HG03095 (cell line): Measurements from ENCODE around the gene LYPD6B.
A peak's percentile ranks its signal among the peaks of the same experiment; 100 is the strongest.

Experiments used
- ATAC-seq: cut with Tn5 transposase; IDR thresholded peaks from one replicate; pipeline ENCODE4 v1.9.1; 2021; ENCODE audit warnings: moderate library complexity; ENCODE audit not compliant: unreplicated experiment

Gene LYPD6B, protein sequence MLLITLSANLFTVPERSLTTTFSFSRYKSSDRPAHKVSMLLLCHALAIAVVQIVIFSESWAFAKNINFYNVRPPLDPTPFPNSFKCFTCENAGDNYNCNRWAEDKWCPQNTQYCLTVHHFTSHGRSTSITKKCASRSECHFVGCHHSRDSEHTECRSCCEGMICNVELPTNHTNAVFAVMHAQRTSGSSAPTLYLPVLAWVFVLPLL

DNA sequence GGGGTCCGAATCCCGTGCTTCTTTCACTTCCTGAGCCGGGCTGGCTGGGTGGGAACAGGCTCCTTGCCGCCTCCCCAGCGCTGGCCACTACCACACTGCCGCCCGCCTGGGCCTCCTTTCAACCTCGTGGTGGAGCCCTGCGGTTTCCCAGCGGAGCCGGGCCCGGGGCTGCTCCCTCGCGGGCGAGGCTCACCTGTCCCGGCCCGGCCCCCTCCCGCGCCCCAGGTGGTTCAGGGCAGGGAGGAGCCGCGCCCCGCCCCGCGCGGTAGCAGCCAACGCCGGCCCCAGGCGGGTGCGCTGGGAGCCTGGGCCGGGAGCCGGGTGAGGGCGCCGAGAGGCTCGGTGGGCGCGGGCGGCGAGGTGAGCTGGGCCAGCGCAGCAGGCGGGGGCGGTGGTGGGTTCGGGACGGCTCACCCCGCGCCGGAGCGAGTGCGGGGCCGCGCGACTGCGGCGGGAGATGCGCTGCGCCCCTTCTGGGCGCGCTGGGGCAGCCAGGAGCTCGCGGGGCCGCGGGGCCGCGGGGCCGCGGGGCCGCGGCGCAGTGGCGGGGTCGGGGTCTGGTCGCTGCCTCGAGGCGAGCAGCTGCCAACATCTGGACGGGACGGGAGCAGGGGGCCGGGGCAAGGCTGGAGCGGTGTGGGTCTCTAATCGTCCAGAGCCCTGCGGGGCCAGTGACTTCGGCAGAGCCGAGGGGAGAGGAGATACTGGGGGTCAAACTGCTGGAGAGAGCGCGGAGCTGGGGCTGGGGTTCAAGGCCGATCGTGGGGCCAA is at the start of gene LYPD6B:
TSS of gene LYPD6B (plus strand) at position 258 of the 771 bp plus-strand sequence. CDS start 92,250 bp downstream, outside the sequence.
- peak; percentile 68 for ATAC-seq

DNA sequence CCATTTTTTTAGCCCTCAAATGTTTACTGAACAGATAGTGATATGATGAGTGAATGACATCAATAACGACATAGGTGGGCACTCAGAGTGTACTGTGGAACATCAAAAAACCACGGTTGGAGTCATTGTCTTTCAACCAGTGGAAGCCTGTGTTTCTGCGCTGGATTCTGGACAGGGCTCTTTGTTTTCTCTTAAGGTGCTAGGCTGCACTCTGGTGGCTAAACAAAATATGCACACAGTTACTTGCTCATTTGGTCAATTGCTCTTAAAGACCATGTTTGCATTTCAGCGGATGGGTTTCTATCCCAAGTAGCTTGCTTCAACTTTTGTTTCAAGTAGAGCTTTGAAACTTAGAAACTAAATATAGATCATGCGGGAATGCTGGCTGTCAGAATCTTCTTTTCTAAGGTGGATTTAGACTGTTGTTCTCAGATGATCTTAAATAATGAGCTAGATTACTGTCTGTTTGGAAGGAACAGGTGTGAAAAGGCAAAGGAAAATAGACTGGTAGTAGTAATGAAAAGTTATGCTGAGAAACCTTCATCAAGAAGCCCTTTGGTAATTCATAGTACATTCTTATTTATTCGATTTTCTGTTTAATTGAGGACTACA is 48.5 kb upstream of the LYPD6B start:
- peak; percentile 81 for ATAC-seq

DNA sequence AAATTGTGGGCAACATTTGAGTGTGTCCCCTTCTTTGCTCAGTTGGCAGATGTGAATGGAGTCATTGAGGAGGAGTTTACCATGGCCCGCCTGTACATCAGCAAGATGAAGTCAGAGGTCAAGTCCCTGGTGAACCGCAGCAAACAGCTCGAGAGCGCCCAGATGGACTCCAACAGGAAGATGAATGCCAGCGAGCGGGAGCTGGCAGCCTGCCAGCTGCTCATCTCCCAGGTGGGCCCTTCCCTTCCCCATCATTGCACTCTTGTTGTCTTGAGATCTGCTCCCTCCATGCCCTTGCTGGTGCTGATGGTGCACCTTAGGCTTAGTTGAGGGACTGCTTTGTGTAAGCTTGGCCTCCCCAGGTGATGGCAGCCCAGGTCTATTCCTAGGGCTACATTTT is 47.5 kb upstream of the LYPD6B start:
- no peak for ATAC-seq

DNA sequence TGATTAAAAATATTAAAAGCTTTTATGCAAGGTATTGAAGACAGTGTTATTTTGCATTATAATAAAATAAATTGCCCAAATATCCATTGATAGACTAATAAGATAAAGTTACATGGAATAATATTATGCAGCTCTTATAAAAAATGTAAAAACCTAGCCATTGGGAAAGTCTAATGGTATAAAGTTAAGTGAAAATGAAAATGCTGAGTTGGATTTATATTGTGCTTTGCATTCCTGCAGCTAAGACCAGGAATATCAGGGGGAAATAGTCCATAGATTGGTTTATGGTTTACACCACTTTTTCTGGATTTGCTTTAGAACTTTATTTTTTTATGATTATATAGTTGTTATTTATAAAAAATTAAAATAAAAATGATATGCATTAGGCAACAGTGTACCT is 46.1 kb upstream of the LYPD6B start:
- no peak for ATAC-seq

DNA sequence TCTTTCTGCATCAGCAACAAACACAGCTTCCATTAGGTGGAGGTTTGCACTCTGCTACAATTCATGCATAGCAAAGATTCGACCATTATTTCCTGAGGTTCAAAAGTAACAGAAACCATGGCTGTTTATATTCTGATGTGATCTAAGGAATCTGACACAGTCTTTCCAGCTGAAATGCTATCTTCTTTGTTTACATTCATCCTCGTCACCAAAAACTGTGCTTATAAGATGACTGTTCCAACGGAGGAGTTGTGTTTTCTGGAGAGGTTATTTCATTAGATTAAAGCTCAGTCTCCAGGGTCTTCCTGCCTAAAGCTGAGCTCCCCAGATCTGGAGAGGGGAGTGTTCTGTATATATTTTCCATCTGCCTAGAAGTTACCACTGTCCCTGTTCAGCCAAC is 45.1 kb upstream of the LYPD6B start:
- ATAC-seq, result no peak

DNA sequence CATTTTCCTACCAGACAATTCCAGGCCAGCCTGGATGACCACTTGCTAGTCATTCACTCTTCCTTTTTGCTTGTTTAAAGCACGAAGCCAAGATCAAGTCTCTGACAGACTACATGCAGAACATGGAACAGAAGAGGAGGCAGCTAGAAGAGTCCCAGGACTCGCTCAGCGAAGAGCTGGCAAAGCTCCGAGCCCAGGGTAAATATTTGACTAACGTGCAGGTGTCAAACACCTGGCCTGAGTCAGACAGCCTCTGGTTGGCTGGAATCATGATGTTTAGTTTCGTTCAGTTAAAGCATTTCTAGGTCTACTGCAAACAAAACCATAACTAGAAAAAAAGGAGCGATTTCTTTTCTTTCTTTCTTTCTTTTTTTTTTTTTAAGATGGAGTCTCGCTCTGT is 44.2 kb upstream of the LYPD6B start:
- no peak for ATAC-seq

DNA sequence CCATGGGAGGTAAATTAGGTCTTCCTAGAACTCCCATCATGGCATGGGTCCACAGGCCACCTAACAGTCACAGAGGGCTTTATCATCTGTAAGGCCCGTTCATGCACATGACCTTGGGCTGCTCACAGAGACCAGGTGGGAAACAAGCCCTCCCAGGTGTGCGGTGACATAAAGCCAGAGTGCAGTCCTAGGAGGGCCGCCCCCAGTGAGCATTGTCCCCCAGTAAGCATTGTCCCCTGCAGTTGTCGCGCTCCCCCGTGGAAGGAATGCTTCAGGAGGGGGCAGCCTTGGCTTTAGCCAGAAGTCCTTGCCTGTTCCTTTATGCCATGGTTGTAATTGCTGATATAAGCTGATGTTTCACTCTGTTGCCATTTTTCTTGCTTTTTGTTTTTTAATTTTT is 41.7 kb upstream of the LYPD6B start:
- ATAC-seq, result no peak

DNA sequence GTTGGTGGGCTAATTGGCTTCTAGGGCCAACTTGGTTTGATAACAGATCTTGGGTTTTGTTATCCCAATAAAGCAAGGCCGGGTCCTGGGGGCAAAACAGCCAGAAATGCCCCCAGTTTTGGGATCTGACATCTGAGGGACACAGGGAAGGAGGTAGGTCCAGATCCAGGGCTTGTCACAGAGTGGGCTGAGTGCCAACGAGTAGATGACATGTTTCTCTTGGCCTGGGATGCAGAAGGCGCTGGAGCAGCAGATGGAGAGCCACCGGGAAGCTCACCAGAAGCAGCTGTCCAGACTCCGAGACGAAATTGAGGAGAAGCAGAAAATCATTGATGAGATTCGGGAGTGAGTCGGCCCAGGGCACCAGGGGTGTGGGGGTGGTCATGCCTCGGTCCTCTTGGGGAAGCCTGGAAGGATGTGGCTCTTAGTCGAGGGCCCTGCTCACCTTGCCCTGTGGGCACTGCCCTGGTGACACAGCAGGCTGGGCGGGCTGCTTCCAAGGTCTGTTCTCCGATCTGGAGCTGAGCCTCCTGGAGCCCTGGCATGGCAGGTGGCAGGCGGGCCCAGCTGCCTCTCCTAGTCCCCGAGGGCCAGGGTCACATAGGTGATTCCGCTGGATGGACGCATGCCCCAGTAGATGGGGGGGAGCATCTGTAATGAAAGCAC is 40.2 kb upstream of the LYPD6B start:
- ATAC-seq, result no peak

DNA sequence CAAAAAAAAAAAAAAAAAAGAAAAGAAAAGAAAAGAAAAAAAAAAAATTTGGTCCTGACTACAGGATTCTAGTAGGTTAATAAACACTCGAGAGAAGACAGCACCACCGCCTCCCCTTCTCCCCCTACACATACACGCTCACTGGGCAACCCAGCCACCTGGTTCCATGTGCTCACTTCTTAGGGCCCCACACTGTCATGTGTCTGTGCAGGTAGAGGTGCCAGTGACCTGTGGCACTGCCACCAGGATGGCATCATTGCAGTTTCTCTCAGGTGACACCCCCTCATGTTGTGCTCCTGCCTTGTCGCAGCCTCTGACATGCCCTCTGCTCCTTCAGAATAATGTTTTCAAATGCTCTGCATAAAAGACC is 39.7 kb upstream of the LYPD6B start:
- no peak for ATAC-seq

DNA sequence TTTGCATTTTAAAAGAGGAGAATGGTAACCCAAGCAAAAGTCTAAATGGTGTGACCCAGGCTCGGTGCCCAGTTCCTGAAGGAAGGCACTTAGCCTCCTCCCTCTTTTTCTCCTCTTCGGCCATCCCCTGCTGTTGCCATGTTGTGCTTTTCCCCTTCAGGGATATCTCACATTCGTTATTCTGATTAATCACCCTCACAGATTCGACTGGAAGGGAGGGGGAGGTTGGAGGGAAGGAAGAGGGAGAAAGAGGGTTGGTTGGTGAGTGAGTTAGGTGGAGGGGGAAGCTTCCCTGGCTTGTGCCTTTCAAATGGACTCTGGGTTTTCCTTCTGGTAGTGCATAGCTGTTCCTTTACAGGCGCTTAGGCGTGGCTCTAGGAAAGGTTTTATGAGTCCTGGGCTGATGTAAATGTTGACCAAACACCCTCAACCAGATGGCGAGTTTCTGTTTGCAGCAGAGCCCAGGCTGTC is 39.0 kb upstream of the LYPD6B start:
- no peak for ATAC-seq

DNA sequence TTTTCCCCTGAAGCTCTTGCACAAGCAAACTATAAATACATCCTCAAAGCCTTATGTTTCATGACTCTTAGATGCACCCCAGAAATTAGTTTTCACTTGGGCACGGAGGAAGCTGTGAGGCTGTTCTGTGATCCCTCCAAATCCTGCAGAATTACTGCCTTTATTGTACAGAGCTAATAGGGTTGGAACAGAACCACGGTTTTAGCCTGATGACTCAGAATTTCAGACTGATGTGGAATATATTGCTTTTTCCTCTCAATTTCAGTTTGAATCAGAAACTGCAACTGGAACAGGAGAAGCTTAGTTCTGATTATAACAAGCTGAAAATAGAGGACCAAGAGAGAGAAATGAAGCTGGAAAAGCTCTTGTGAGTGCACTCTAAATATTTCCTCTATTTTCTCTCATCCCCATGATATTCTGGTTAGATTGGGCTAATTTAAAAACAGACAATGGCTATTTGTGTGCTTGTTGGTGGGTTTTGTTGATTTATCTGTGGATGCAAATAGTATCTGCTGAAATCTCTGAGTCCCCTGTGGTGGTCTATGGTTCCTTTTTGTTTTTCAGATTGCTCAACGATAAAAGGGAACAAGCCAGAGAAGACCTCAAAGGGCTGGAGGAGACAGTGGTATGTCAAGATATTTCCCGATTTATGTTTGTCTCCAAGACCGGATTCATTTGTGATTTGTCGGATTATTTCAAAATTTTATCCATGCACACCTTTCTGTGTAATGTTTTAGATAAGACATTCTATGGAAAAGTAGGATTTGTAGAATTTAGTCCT is 38.2 kb upstream of the LYPD6B start:
- ATAC-seq, result no peak

DNA sequence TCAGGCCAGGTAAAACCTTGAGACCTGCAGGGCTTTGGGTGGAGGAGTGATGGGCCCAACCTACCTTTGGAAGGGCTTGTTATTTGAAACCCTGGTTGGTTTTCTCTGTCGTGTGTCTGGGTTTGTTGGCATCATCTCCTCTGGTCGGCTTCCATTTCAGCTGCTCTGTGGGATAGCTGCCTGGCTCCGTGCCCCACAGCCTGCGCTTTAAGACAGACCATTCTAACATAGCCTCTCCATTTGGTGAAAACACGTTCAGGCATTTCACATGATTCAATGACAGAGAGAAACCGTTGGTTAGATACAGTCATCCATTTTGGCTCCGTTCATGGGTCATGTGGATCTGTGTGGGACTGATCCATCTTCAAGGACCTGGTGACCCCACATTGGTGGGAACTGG is 37.0 kb upstream of the LYPD6B start:
- no peak for ATAC-seq

DNA sequence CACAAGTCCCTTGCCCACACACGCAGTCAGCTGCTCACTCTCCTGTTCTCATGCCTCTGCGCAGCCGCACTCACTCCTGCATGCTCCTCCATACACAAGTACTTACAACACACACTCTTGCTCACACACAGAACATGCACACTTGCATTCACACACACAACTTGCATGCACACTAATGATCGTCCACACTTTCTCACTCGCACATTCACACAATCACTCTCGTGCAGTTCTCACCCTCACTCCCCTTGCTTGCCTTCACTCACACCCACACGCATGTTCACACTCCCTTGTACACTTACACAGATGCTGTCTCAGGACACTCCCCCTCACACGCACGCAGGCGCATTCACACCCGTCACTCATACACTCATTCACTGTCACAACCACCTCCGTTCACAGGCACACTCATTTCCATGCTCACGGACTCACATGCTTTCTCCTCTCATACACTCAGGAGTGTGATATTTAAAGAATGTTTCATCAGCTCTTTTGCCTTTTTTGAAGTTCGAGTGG is 36.1 kb upstream of the LYPD6B start:
- no peak for ATAC-seq

DNA sequence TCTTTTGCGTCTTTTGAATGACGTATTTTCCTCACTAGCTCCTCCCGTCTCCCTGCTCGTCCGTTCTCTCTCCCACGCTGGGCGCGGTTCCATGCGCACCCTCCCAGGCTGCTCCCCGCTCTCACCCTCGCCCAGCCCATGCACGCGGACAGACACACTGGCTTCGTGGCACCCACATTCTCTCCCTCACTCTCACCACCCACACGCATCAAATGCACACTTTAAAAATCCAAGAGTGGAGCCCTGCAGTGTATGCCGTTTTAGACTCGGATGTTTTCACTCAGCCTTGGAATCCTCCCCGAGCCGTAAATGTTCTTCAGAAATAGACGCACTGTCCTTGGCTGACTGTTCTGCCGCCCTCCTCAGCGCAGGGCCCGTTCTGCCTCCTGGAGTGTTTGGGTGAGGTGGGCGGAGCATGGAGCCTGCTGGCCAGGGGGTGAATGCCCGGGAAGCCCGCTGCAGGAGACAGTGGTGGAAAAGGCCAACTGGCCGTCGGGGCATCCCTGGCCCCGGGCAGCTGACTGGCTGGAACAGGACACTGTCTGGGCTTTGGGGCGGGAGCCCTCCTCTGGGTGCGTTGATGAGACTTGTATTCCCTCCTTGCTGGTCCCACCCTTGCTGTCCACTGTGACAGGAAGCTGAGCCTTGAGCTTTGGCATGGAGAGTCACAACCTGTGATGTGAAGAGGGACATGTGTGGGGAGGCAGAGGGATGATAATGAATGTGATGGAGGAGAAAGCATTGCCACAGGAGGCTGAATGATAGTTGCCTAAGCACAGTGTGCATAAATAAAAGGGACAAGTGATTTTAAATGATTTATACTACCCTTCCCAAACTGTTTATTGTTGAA is 35.4 kb upstream of the LYPD6B start:
- no peak for ATAC-seq

DNA sequence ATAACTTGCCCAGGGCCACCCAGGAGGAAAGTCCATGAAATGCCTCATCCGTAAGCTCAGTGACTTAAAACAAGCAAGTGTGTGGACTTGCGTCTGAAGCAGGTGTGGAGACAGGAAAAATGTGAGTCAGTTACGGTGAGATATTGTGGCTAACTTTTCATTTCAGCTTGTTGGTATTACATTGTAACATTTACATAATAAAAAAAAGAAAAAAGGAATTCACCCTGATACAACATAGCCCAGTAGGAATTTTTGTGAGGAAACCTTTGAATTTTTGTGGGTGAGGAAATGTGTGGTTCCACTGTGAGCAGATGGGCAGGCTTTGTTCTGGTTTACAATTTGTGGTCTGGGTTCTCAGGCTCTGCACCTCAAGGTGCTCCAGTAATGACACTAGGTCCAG is 33.7 kb upstream of the LYPD6B start:
- ATAC-seq, result no peak

DNA sequence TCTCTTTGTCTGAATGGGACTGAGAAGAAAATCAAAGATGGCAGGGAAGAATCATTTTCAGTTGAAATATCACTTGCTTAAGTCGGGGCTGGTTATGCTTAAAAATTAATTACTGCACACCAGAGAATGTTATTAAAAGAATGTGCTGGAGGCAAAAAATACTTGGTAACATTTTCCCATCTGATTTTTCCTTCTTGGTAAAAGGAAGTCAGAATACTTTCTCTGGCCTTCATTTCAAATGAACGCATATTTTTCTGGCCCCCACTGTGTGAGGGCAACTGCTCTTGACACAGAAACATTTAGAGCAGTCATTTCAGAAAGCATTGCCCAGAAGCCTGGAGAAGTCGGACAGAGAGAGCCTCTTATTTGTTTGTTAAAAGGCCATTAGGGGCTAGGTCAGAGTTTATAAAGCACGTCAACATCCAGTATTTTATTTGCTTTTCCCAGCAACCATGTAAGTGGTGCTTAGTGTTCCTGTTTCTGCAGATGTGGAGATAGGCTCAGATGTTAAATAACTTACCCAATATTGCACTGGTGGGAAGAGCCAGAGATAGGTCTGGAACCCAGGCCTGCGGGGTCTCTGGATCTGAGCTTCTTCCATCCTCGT is 32.9 kb upstream of the LYPD6B start:
- ATAC-seq, result no peak

DNA sequence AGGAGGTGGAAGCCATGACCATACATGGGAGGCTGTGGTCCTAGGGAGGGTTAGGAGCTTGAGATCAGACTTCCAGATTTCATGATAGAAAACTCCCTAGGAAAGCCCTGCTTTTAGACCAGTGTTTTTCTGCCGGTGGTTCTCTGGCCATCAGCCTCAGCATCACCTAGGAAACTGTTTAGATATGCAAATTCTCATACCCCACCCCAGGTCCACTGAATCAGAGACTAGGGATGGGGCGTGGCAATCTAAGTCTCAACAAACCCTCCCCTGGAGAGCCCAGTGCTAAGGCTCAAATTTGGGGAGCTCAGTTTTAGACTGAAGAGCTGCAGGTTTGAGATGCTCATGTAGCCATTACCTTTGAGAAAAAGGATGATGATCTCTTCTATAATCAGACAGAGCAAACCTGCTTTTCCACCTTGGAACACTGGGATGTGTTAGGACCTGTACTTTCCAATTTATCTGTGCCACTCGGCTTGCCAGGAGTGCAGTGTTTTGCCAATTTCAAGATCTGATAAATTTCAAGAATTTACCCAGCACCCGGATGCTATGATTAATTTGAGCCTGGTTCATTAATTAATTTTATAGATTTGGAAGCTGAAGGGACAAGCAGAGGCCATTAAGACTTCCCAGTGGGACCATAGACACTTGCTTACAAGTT is 31.5 kb upstream of the LYPD6B start:
- no peak for ATAC-seq

DNA sequence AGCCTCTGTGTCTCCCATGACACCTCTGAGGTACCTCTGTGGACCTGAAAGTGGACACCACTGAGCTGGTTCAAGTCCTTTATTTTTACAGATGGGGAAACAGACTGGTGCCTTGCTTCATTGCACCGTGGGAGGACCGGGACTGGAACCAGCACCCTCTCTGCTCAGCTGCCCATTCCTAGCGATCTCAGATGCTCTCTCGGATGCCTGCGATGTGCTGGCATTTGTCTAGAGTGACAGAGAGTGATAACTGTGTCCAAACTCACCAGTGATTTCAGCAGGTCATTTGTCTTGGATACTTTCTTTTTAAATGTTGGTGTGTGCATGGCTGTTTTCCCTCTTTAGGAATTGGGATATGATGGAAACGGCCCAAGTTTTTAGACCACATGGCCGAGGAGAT is 30.1 kb upstream of the LYPD6B start:
- ATAC-seq, result no peak
